ENCODE data around the gene DNAI1. TPM values are rescaled to one million over a fixed set of nuclear protein-coding genes. Genes with fewer than 3 reads are reported as not detected.

Gene DNAI1
- total RNA-seq, 6 experiments from 2014 or later, result not detected

- ATAC-seq, result no peak
- 87% methylated on average over 3 of the region's 5 CpGs for WGBS (ENCODE audit: insufficient coverage, low coverage, low lambda C conversion rate, missing lambda C conversion rate)
- intact Hi-C loops (cut with DNase I), result no loop called here
These were observed 49.0 kb downstream of the DNAI1 start for GRCh38 chr9:34507556-34507955.

DNA sequence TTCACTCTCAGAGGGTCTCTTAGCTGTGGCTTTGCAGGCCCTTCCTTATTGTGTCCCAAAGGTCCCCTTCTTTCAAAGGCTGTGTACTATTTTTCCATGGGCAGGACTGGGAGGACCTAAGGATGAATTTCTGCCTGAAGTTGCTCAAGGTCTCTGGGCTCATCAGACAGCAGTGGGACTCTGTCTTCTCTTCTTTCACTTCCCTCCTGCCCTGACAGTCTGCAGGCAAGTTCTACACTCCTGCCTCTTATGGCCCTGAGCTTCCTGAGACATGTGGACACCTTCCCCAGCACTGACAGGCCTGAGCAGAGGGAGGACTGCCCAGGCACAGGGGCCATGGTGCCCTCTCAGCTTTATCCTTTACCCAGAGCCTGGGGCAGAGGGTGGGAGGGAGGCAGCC is 49.4 kb downstream of the DNAI1 start:
- intact Hi-C loops (cut with DNase I), result no loop called here
- Histone ChIP-seq H3K9me3 (no peaks in the 10 kb centered on the region), H3K27ac (no peak overlapping the region), H3K27me3 (no peaks in the 10 kb centered on the region), H3K4me1 (peaks cover 0 to 8% (median 1%) of the 10 kb centered on the region in 4 donors), H3K4me3 (no peak overlapping the region), H3K36me3 (no peaks in the 10 kb centered on the region)
- ATAC-seq (no peak), DNase-seq (no peak)
- no peak for TF ChIP-seq POLR2A (IDR thresholded peaks at IDR 0.05)

More at GRCh38 chr9:34507556-34507955, 49.0 kb downstream of the DNAI1 start:
- Histone ChIP-seq H3K4me3 (no peak overlapping the region), H3K4me1 (peaks cover 0 to 4% (median 0%) of the 10 kb centered on the region in 4 donors), H3K9me3 (no peaks in the 10 kb centered on the region), H3K36me3 (no peaks in the 10 kb centered on the region), H3K27ac (no peak overlapping the region), H3K27me3 (no peaks in the 10 kb centered on the region)
- TF ChIP-seq, protein P1, sequence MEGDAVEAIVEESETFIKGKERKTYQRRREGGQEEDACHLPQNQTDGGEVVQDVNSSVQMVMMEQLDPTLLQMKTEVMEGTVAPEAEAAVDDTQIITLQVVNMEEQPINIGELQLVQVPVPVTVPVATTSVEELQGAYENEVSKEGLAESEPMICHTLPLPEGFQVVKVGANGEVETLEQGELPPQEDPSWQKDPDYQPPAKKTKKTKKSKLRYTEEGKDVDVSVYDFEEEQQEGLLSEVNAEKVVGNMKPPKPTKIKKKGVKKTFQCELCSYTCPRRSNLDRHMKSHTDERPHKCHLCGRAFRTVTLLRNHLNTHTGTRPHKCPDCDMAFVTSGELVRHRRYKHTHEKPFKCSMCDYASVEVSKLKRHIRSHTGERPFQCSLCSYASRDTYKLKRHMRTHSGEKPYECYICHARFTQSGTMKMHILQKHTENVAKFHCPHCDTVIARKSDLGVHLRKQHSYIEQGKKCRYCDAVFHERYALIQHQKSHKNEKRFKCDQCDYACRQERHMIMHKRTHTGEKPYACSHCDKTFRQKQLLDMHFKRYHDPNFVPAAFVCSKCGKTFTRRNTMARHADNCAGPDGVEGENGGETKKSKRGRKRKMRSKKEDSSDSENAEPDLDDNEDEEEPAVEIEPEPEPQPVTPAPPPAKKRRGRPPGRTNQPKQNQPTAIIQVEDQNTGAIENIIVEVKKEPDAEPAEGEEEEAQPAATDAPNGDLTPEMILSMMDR (IDR thresholded peaks at IDR 0.05), result no peak
- no peak for TF ChIP-seq POLR2A (IDR thresholded peaks at IDR 0.05)
- peak in 1 of 3 donors; percentile 29 for DNase-seq

- TF ChIP-seq, protein P1 (IDR thresholded peaks at IDR 0.05), result no peak
- no peak for TF ChIP-seq POLR2A (IDR thresholded peaks at IDR 0.05)
- Histone ChIP-seq H3K4me1 (peaks cover 0 to 13% (median 4%) of the 10 kb centered on the region in 4 donors), H3K9me3 (no peaks in the 10 kb centered on the region), H3K36me3 (no peaks in the 10 kb centered on the region), H3K4me3 (no peak overlapping the region), H3K27me3 (no peaks in the 10 kb centered on the region), H3K27ac (no peak overlapping the region)
- intact Hi-C loops (cut with DNase I), result no loop called here
- 86% methylated on average over 2 of the region's 3 CpGs for WGBS (ENCODE audit: insufficient coverage, low coverage, low lambda C conversion rate, missing lambda C conversion rate)
- no peak for DNase-seq
- ATAC-seq, result no peak
These were observed 49.9 kb downstream of the DNAI1 start for GRCh38 chr9:34508463-34508862.

DNA sequence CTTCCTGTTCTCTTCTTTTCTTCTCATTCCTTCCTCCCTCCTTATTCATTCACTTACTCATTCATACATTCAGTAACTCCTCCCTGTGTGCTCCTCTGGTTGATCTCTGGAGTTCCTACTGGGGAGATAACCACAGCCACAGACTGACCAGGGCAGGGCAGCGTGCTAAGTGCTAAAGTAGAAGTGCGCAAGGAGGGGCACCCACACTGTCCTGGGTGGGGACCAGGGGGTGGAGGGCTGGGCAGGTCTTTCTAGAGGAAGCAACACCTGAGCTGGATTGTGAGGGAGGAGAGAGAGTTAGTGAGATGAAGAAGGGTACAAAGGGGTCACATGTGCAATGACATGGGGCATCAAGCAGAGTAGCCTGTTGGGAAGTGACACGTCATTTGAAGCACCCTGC is 50.3 kb downstream of the DNAI1 start:
- no peak for TF ChIP-seq POLR2A (IDR thresholded peaks at IDR 0.05)
- TF ChIP-seq, protein P1 (IDR thresholded peaks at IDR 0.05), result no peak
- no peak overlapping the region for H3K4me3 ChIP-seq
- no peak for ATAC-seq
- H3K27me3 ChIP-seq, result no peaks in the 10 kb centered on the region
- WGBS (ENCODE audit: insufficient coverage, low coverage, low lambda C conversion rate, missing lambda C conversion rate), result 96% methylated on average over 2 of the region's 3 CpGs
- H3K27ac ChIP-seq, result no peak overlapping the region
- DNase-seq, result no peak
- no peaks in the 10 kb centered on the region for H3K36me3 ChIP-seq
- intact Hi-C loops (cut with DNase I), result no loop called here
- no peaks in the 10 kb centered on the region for H3K9me3 ChIP-seq
- H3K4me1 ChIP-seq, result peaks cover 0 to 14% (median 4%) of the 10 kb centered on the region in 4 donors

DNA sequence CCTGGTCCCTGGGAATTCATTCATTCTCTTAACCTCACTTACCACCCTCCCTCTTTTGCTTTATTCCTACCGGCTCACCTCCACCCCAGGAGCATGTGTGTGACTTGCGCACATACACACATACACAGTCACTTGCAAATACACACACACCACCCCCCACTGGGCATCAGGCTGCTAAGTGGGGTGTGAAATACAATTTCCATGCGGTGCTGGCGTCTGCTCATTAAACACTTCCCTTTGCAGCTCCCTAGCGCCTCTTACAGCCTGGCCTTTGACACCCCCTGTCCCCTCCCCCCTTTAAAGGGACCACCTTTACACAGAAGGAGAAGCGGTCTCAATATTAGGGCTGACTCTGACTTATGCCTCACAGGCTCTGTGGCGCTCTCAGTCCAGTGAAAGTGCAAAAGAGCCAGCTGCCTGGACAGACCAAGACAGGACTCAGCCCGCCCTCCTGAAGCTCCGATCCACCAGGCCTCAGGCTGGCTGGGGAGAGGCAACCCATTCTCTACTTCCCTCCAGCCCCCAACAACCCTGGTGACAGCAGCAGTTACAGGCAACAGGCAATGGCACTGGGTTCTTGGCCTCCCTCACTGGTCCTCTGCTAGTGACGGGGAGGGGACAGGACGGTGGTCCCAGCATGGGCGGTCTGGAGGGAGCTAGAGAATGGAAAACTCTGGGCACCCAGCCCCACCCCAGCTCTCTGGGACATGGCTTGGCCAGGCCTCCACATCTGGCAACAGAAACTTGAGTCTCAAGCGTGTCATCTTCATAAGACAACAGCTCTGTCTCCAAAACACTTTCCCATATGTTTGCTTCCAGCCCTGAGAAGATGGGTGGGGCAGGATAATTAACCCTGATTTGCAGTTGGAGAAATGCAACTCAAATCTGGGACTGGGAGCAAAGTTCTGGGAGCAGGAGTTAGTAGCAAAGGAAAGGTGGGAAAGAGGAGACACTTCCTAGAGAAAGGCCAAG is 52.2 kb downstream of the DNAI1 start:
- H3K9me3 ChIP-seq, result no peaks in the 10 kb centered on the region
- H3K27ac ChIP-seq, result no peak overlapping the region
- WGBS (ENCODE audit: insufficient coverage, low coverage, low lambda C conversion rate, missing lambda C conversion rate), result 86% methylated on average over 6 of the region's 13 CpGs
- TF ChIP-seq, protein P1 (IDR thresholded peaks at IDR 0.05), result no peak
- TF ChIP-seq POLR2A (IDR thresholded peaks at IDR 0.05), result no peak
- intact Hi-C loops (cut with DNase I), result no loop called here
- no peak overlapping the region for H3K4me3 ChIP-seq
- ATAC-seq (no peak), DNase-seq (peak in 1 of 3 donors; percentile 39)
- H3K4me1 ChIP-seq, result peaks cover 0 to 14% (median 4%) of the 10 kb centered on the region in 4 donors
- H3K27me3 ChIP-seq, result no peaks in the 10 kb centered on the region
- H3K36me3 ChIP-seq, result no peaks in the 10 kb centered on the region
